HG02642 (cell line): ENCODE data around the gene MBNL2.
A peak's percentile ranks its signal among the peaks of the same experiment; 100 is the strongest.

Experiments
- ATAC-seq: cut with Tn5 transposase; IDR thresholded peaks from one replicate; pipeline ENCODE4 v1.9.1; 2021; ENCODE audit warnings: mild to moderate bottlenecking; ENCODE audit not compliant: unreplicated experiment, poor library complexity

The MBNL2 gene

DNA sequence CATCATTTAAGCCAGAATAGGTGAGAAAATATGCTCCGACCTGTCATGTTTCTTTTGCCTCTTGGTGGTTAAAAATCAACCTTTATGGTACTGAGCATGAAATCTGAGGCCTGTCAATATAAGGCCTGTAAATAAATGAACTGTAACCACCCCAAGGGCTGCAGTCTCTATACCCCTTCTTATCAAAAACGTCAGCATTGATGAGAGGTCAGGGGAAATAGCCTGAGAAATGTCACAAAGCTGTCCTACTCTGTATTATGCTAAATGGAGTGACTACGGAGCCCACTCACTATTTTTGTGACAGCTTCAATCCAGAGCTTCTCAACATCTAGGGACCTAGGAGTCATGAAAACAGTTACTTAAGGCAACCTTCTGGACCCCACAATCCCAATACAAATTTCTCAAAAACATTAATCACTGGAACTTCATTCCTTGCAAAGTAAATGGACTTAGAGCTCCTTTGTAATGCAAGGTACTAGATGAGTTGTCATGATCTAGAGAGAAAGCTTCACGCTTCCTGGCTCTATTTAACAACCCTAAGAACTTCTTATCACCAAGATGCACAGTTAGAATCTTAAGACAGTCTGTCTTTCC is 209.1 kb downstream of the MBNL2 start:
- ATAC-seq = no peak

DNA sequence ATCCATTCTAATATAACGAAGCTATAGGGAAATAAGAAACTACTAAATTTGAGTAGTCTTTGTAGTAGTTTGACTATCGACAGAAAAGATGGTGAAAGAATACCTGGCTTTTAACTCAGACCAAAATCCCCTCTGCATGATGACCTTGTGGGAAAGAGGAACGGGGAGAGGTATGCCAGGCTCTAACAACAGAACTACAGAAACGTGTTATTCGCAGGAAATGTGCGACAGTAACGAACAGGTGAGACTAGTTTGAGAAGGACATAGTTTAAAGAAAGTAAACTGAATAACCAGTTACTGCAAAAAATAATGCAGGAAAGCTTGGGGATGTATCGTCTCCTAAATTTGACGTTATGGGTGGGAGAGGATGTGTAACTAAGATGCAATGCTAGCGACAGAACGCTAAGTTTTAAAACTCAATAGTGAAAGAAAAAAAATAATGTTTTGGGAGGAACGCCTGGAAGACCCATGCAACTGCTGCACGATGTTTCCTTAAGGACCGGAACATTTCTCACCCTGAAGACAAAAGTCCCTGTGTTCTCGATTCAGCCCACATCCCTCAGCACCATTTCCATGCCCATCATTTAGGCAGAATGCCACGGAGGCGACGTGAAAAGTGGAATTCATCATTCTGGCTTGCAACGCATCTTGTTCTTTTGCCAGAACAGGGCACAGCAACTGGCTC is 210.2 kb downstream of the MBNL2 start:
- no peak for ATAC-seq

DNA sequence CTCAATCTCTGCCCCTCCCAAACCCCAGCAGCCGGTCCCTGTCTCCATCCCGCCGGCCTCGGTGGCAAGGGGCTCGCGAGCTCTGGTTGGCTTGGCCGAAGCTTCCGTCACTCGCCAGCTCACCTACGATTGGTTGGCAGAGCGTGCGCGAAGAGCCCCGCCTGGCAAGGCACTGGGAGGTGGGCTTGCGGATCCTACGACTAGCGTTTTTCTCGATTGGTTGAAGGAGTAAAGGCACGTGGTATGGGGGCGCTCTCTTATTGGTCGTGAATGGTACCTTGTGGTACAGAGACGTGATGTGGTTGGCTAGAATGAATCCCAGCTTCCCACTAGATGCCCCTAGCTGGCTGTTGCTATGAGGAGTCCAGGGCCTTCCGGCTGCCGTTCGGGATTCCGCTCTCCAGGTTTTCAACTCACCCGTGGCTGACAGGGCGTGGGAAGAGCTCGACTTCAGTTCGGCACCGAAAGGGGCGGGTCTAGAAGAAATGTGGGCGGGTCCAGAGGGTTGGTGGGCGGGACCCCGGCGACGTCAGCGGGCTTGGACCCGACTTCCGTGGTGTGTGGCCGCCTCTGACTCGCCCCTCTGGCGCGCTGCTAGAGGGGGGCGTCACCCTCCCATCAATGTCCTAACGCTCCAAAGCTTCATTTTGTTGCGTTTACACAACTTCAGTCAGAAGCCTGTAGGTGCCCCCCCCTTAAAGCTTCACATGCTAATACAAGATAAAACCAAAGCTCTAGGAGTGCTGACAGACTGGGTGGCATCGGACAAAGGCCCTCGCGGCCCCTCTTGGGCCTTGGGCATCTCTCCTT is 211.0 kb downstream of the MBNL2 start:
- peak; percentile 80 for ATAC-seq

DNA sequence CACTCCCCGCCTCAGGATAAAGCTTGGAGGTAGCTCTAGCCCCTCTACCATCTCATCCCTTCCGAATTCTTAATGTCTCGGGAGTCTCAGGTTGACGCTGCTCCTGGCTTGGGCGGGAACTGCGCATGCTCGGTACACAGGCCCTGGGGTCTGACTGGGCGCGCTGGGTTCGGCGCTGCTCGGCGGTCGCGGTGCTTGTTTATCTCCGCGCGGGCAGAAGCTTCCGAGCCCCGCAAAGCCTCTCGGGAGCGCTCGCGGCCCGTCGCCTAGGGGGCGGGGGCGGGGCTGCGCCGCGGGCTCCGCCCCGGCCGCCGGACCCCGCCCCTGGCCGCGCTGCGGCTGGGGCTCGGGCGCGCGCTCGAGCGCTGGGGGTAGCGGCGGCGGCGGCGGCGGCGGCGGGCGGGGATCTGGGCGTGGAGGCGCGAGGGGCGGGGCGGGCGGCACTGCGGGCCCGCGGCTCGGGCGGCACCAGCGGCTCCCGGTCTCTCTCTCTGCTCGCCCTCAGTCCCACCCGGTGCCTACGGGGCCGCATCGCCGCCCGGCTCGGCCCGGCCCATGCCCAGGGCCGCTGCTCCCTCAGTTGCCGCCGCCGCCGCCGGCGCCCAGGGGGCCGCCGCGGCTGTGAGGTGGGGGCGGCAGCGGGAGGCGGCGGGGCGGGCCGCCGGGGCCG is 211.7 kb downstream of the MBNL2 start, which contains the start of gene RAP2A:
Gene RAP2A, plus strand, starts transcription at position 443 of the 670 bp plus-strand sequence. CDS start 302 bp downstream, outside the sequence.
- ATAC-seq = peak; percentile 52

DNA sequence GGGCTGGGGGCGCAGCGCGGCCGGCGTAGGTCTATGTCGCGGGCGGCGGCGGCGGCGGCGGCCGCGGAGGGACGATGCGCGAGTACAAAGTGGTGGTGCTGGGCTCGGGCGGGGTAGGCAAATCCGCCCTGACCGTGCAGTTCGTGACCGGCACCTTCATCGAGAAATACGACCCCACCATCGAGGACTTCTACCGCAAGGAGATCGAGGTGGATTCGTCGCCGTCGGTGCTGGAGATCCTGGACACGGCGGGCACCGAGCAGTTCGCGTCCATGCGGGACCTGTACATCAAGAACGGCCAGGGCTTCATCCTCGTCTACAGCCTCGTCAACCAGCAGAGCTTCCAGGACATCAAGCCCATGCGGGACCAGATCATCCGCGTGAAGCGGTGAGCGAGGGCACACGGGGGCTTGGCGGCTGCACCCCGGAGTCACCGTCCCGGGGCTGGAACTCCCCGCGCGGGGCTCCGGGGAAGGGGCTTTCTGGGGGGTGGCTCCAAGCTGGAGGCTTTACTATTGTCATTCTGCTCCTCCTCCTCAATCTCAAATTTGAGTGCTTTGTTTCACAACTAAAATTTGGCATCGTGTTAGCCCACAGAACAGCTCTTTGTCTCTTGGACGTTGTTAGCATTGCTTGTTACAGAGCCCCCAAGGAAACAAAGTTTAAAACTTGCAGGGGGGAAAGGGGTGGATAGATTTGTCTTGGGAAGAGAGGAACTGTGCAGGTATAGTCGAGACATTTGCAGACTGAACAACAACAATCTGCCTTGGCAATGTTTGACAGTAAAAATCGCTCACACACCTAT is 212.5 kb downstream of the MBNL2 start:
- ATAC-seq = peak; percentile 5

DNA sequence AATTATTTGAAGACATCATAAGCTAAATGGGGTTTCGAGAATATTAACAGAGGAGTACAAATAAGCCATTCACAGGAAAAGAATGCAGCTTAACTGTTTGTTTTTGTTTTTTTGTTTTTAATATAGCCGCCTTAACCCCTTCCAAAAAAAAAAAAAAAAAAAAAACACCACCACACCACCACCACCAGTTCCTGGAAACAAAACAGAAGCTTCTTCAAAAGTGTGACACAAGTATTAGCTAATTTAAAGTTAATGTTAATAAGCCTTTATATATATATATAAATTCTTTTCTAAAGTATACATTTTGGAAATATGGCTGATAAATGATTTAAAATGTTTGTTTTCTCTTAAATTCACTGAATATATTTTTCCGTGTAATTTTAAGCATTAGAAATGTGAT is 213.2 kb downstream of the MBNL2 start:
- ATAC-seq = no peak

DNA sequence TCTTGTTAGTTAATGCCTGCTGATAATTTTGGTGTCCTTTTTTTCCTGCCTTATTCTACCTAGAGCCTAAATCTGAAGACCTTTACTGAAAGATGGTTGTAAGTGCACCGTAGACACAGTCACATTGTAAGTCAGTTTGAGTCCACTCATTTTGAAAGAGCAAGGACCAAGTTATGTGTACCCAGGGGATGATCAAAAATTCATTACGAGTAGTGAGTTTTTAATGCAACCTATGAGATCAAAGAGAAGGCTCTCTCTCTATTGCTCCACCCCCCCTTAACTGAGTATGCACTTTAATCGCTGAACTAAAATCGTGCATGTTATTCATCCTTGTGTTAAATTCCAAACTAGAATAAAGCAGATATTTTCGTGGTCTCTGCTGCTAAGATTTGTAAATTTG is 213.7 kb downstream of the MBNL2 start:
- ATAC-seq = no peak

DNA sequence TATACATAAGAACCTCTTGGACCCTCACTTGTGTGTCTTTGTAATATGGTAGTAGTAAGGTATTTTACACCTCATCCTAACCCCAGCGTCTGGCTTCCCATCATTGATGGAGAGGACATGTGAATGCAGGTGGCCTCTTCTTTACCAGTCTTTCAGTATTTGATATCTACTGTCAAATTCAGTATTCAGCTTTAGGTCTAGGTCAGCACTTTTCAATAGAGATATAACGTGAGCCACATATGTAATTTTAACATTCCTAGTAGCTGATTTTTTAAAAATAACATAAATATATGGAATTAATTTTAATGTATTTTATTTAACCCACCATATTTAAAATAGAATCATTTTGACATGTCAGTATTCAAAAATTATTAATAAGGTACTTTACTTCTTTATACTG is 214.7 kb downstream of the MBNL2 start:
- no peak for ATAC-seq

DNA sequence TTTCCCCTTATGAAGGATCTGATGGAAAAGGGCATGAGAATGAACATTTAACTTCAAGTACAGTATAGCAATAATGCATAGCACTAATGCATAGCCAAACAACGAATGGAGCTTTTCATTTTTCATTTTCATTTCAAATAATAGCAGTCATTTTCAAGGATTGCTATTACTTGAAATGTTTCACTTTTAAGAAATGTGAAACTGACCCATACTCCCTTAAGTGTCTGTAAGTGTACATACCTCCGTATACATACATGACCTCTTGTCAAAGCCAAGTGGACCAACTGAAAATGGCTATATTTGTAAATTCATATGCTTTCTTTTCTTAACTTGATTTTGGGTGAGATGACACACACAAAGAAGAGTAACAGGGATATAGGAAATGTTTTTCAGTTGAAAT is 215.6 kb downstream of the MBNL2 start:
- ATAC-seq = no peak

DNA sequence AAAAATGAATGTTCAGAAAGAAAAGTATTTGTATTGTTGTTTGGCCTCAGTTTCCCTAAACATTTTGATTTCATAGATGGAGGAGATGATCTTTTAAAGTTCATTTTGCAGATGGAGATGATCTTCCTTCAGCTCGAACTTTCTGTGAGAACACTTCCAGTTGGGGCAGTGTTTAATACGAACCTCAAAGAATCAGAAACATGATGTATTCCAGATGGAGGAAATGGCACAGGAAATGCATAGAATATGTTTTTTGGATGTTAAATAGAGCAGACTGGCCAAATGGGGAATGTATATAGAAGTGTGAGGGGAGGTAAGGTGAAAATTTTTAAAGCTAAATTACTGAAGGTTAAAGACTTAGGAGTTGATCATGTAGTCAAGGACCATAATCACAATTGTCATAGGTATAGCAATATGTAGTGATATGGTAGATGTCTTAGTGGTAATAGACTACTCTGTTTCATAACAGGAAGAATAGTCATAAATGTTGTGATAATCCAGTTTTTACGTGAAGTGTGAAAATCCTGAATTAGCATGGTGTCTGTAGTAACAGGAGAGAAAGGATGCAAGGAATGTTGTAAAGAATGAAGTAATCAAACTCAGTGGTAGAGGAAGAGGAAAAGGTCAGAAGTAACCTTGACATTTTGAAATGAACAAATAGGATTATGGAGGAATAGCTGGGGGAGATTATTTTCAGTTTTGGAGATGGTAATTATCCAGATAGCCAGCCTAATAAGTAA is 216.9 kb downstream of the MBNL2 start:
- no peak for ATAC-seq

DNA sequence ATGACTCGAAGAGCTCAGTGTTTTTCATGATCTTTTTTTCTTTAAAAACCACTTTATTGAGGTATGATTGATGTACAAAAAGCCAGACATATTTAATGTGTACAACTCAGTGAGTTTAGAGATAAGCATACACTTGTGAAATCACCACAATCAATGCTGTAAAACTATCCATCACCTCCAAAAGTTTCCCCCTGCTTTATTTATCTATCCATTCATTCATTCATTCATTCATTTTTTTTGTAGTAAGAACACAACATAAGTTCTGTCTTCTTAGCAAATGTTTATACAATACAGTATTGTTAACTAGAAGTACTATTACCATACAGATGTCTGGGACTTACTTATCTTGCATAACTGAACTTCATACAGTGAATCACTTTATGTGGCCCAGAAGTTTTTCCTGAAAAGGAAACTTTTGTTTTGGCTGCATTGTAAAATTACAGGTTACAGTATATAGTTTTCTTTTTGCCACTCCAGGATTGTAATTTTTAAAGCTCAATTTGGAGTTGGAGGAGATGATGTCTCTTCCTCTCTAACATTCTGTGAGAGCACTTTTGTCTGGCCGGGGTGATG is 218.6 kb downstream of the MBNL2 start:
- no peak for ATAC-seq

DNA sequence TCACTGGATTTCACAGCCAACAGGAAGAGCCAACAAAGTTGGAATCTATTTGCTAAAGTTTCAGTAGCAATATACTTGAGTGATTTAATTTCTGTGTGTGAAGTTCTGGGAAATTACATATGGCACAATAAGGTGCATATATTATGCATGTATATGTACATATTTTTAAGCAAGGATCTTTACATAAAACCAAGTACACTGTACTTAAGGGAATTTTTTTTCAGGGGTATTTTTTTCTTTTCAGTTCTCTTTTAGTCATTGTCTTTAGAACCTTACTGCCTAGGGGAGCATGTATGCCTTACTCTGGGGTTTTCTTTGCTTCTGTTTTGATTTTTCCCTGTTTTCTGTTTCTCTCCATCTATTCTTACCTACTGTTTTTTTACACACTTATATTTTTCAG is 219.2 kb downstream of the MBNL2 start:
- peak; percentile 65 for ATAC-seq
